Brain microvascular endothelial cell (primary cell): ENCODE measurements around the gene ALKAL2.
A peak's percentile ranks its signal among the peaks of the same experiment; 100 is the strongest.

Experiments used
- DNase-seq: peaks from one replicate; pipeline ENCODE4 v3.0.0-alpha.2; 2020
- H3K27ac ChIP-seq: fragments of 250-450 bp; sonication (Bioruptor Pico); 2 replicates; pipeline ENCODE4 v1.5.1; 2020; ENCODE audit warnings: mild to moderate bottlenecking, moderate library complexity
- H3K27me3 ChIP-seq: fragments of 250-450 bp; sonication (Bioruptor Pico); replicated peaks from 2 replicates; pipeline ENCODE4 v1.5.1; 2020; ENCODE audit warnings: mild to moderate bottlenecking
- H3K36me3 ChIP-seq: fragments of 250-450 bp; sonication (Bioruptor Pico); replicated peaks from 2 replicates; pipeline ENCODE4 v1.5.1; 2020; ENCODE audit warnings: mild to moderate bottlenecking
- H3K4me3 ChIP-seq: 2 replicates; pipeline ENCODE4 v1.5.1; 2011; ENCODE audit warnings: low read depth, mild to moderate bottlenecking, control low read depth, low read length, moderate library complexity
- in situ Hi-C: cut with HindIII; loops from 2 replicates; pipeline ENCODE4 v1.10.0; 2017; ENCODE audit warnings: low sequenced_read_pairs, low pct_ligation_motif_present
- TF ChIP-seq, protein P1 (sequence below): IDR thresholded peaks from 2 replicates; pipeline ENCODE4 v1.5.1; 2011; ENCODE audit warnings: low read depth, mild to moderate bottlenecking, moderate library complexity, low read length, control low read depth, inconsistent platforms; ENCODE audit errors: missing control alignments

Gene ALKAL2

DNA sequence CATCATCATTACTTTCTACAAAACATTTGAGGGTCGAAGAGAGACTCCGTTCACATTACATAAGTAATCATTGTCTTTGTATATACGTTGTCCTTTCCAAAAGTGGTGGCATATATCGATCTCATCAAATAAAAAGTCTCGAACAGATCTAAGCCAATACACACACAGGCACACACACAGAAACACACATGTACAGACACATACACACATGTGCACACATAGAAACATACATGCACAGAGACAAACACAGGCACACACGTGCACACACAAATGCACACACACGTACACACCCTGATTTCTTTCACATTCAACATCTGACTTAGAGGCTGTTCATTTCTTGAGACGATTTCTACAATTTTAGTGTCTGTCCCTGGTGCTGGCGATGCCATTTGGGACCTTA is 17.5 kb upstream of the ALKAL2 start:
- TF ChIP-seq, protein P1, sequence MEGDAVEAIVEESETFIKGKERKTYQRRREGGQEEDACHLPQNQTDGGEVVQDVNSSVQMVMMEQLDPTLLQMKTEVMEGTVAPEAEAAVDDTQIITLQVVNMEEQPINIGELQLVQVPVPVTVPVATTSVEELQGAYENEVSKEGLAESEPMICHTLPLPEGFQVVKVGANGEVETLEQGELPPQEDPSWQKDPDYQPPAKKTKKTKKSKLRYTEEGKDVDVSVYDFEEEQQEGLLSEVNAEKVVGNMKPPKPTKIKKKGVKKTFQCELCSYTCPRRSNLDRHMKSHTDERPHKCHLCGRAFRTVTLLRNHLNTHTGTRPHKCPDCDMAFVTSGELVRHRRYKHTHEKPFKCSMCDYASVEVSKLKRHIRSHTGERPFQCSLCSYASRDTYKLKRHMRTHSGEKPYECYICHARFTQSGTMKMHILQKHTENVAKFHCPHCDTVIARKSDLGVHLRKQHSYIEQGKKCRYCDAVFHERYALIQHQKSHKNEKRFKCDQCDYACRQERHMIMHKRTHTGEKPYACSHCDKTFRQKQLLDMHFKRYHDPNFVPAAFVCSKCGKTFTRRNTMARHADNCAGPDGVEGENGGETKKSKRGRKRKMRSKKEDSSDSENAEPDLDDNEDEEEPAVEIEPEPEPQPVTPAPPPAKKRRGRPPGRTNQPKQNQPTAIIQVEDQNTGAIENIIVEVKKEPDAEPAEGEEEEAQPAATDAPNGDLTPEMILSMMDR, result no peak
- Histone ChIP-seq H3K27ac (no peak overlapping the region), H3K36me3 (no peaks in the 10 kb centered on the region), H3K27me3 (no peaks in the 10 kb centered on the region), H3K4me3 (no peak overlapping the region)
- in situ Hi-C loops, result no loop called here
- DNase-seq, result no peak

DNA sequence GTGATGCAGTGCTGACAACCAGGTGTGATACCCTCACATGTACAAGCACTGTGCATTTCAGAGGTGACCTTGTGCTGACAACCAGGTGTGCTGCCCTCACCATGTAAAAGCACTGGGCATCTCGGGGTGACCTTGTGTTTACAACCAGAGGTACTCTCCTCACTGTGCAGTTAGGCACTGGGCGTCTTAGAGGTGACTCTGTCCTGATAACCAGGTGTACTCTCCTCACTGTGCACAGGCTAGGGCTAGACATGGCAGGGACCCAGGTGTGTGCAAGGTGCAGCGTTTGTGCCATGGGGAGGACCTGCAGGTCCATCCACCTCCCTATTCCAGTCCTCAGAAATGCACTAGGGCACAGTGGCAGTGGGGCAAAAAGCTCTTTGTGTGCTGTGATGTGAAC is 8.5 kb upstream of the ALKAL2 start:
- in situ Hi-C loops, result no loop called here
- H3K27me3 ChIP-seq, result no peaks in the 10 kb centered on the region
- TF ChIP-seq, protein P1, result no peak
- H3K4me3 ChIP-seq, result no peak overlapping the region
- DNase-seq, result no peak
- no peak overlapping the region for H3K27ac ChIP-seq
- no peaks in the 10 kb centered on the region for H3K36me3 ChIP-seq

GRCh38 chr2:295090-295489 is 7.2 kb upstream of the ALKAL2 start:
- in situ Hi-C loops, result no loop called here
- Histone ChIP-seq H3K27me3 (no peaks in the 10 kb centered on the region), H3K36me3 (no peaks in the 10 kb centered on the region), H3K4me3 (no peak overlapping the region), H3K27ac (no peak overlapping the region)
- TF ChIP-seq, protein P1, result no peak
- no peak for DNase-seq

DNA sequence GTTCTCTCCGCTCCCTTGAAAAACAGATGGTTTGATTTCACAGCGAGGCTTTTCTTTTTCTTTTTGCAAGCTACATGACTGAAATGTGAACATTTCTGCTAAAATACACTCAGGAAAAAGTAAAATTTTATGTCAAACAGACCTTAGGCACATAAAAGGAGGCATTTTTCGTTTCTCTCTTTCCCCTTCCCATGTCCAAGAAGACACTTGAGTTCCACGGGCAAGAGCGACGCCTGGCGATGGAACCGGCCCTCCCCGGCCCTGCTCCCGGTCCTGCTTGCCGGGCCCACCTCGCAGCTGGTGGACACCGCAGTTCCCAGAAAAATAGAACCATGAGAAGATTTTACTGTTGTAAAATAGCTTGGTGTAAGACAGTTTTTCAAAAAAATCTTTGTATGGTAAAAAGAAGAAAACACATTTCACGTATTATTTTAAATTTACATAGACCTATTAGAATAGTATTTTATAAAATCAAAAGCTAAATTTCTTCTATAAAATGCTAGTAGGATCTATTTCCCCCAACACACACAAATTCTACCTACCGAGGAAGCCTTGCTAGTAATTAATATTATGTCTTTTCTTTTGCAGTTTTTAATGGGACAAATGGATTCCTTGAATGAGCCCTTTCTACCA is 2.3 kb upstream of the ALKAL2 start:
- peak; percentile 61 for DNase-seq
- Histone ChIP-seq H3K27me3 (peaks cover 16% of the 10 kb centered on the region), H3K36me3 (no peaks in the 10 kb centered on the region), H3K27ac (no peak overlapping the region), H3K4me3 (peak overlapping the region; percentile 49)
- TF ChIP-seq, protein P1, result peak; percentile 90
- in situ Hi-C loops, result no loop called here

DNA sequence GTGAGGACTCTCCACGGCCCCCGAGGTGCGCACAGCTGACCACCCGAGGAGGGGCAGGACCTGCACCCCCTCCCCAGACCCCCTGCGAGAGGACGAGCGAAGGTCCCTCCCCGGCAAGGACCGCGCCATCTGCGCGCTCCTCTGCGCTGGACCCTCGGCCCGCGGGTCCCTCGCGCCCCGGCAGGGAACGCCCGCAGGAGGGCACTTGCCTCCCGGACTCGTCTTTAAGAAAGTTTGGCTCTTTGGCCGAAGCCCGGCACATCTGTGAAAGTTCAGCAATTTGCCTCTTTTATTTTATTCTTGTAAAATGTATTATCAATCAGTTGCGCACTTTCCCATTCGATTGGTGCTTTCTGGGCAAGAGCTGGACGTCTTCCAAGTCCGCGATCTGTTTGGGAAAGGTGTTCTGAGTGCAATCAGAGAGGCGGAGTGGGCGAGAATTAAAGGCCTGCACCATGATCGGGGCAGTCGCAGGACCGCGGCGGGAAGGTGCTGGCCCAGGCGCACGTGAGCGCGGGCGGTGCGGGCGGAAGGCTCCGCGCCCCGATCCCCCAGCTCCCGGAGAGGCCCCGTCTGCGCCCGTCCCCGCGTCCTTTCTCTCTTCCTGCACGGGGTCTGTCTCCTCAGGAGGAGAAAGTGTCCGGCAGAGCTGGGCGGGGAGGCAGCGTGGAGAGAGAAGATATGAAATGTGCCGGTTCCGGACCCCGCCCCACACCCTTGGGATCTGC is 1.6 kb upstream of the ALKAL2 start:
- no peak overlapping the region for H3K27ac ChIP-seq

More for the DNA sequence above, 1.6 kb upstream of the ALKAL2 start:
- Histone ChIP-seq H3K36me3 (no peaks in the 10 kb centered on the region), H3K4me3 (peak overlapping the region; percentile 49), H3K27me3 (peaks cover 16% of the 10 kb centered on the region)
- TF ChIP-seq, protein P1, result no peak
- DNase-seq, result no peak
- in situ Hi-C loops, result no loop called here
